Retinal pigment epithelial cell (primary cell): ENCODE data around the gene FAM131A.
A peak's percentile ranks its signal among the peaks of the same experiment; 100 is the strongest.

Experiments
- DNase-seq: peaks from one replicate; pipeline ENCODE4 v3.0.0-alpha.2; 2010; ENCODE audit warnings: low read depth
- H3K4me3 ChIP-seq: 2 replicates; pipeline ENCODE4 v1.5.1; 2011; ENCODE audit warnings: mild to moderate bottlenecking, low read length, control low read depth, moderate library complexity
- CTCF ChIP-seq: conservative IDR thresholded peaks from 2 replicates; pipeline ENCODE4 v1.5.1; 2011; ENCODE audit warnings: low read depth, low read length, control low read depth, inconsistent platforms

The FAM131A gene

GRCh38 chr3:184361532-184361931 lies 24.1 kb downstream of the FAM131A start, which contains the start of the genes CLCN2 and POLR2H:
Gene CLCN2 (minus strand): TSS chr3:184361605. CDS start chr3:184361479, 126 bp downstream.
Gene POLR2H (plus strand): TSS chr3:184361710. CDS start chr3:184363493, 1,783 bp downstream.
- TF ChIP-seq CTCF, result no peak
- no peak for DNase-seq
- H3K4me3 ChIP-seq, result peak within 1 kb of the TSS; percentile 86

GRCh38 chr3:184361932-184362667 lies 24.7 kb downstream of the FAM131A start:
- no peak for TF ChIP-seq CTCF
- H3K4me3 ChIP-seq, result peak overlapping the region; percentile 86
- DNase-seq, result no peak

- TF ChIP-seq CTCF, result peak; percentile 57
- H3K4me3 ChIP-seq, result peak overlapping the region; percentile 86
- DNase-seq, result peak; percentile 87
Observed at GRCh38 chr3:184362668-184363546, 25.5 kb downstream of the FAM131A start.

GRCh38 chr3:184366619-184367289 lies 29.4 kb downstream of the FAM131A start:
- no peak for TF ChIP-seq CTCF
- no peak for DNase-seq
- no peak overlapping the region for H3K4me3 ChIP-seq

- DNase-seq, result no peak
- TF ChIP-seq CTCF, result no peak
- no peak overlapping the region for H3K4me3 ChIP-seq
Observed at GRCh38 chr3:184368116-184368515, 30.7 kb downstream of the FAM131A start.

GRCh38 chr3:184368586-184369183 lies 31.3 kb downstream of the FAM131A start:
- no peak for TF ChIP-seq CTCF
- no peak overlapping the region for H3K4me3 ChIP-seq
- no peak for DNase-seq
